C4-2B (cell line): ENCODE results near the gene ZCCHC13.
"Not testable (repeated sequence)": the region's sequence is repeated elsewhere in the genome, so short reads cannot be mapped to it uniquely, and the experiment has no call there.

ENCODE experiments used
- H3K27ac ChIP-seq: fragments of 450-650 bp; 2 replicates; pipeline ENCODE4 v1.5.1; 2017
- ZFX ChIP-seq: fragments of 450-650 bp; IDR thresholded peaks from 2 replicates; pipeline ENCODE4 v1.6.1; 2017
- TF ChIP-seq, protein P1 (sequence below): fragments of 450-650 bp; conservative IDR thresholded peaks from 2 replicates; pipeline ENCODE4 v1.5.1; 2017; ENCODE audit warnings: mild to moderate bottlenecking

Gene ZCCHC13

GRCh38 chrX:74325130-74326059, 21.4 kb downstream of the ZCCHC13 start:
- TF ChIP-seq ZFX = no peak
- TF ChIP-seq, protein P1, sequence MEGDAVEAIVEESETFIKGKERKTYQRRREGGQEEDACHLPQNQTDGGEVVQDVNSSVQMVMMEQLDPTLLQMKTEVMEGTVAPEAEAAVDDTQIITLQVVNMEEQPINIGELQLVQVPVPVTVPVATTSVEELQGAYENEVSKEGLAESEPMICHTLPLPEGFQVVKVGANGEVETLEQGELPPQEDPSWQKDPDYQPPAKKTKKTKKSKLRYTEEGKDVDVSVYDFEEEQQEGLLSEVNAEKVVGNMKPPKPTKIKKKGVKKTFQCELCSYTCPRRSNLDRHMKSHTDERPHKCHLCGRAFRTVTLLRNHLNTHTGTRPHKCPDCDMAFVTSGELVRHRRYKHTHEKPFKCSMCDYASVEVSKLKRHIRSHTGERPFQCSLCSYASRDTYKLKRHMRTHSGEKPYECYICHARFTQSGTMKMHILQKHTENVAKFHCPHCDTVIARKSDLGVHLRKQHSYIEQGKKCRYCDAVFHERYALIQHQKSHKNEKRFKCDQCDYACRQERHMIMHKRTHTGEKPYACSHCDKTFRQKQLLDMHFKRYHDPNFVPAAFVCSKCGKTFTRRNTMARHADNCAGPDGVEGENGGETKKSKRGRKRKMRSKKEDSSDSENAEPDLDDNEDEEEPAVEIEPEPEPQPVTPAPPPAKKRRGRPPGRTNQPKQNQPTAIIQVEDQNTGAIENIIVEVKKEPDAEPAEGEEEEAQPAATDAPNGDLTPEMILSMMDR = no peak
- H3K27ac ChIP-seq = no peak overlapping the region

DNA sequence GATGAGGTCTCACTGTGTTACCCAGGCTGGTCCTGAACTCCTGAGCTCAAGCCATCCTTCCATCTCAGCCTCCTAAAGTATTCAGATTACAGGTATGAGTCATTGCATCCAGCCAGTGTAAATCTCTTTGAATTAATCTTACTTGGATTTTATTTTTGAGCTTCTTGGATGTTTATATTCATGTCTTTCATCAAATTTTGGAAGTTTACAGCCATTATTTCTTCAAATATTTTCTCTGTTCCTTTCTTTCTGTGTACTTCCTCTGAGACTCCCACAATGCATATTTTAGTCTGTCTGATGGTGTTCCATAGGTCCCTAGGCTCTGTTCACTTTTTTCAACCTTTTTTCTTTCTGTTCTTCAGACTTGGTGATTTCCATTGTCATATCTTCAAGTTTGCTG, 34.9 kb downstream of the ZCCHC13 start:
- no peak for TF ChIP-seq ZFX
- TF ChIP-seq, protein P1 = no peak
- H3K27ac ChIP-seq = no peak overlapping the region

DNA sequence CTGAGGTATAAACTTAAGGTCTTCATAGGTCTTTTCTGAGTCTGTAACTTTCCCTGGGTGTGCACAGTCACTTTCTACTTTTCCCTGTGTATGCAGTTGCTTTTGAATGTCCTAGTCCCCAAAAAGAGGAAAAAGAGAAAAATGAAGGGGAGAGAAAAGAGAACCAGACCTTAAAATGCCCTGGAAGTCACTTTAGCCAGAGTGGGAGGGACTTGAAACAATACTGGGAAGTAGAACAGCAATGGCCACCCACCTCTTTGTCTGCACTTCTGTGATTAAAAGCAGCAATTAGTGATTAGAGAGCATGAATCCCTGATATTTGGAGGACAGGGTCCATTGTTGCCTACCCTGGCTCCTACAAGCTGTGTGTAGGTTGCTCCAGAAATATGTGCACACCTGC, 36.1 kb downstream of the ZCCHC13 start:
- no peak overlapping the region for H3K27ac ChIP-seq
- TF ChIP-seq ZFX = no peak
- TF ChIP-seq, protein P1 = no peak

DNA sequence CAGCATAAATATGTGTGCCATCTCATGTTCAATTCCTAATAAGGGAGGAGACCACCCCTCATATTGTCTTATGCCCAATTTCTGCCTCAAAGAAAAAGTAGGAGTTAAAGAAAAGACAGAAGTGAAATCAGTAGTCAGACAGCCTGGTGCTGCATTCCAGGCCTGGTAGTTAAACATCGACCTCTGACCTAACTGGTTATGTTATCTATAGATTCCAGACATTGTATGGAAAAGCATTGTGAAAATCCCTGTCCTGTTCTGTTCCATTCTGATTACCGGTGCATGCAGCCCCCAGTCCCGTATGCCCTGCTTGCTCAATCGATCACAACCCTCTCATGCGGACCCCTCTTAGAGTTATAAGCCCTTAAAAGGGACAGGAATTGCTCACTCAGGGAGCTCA, 38.2 kb downstream of the ZCCHC13 start:
- H3K27ac ChIP-seq = not testable (repeated sequence)

DNA sequence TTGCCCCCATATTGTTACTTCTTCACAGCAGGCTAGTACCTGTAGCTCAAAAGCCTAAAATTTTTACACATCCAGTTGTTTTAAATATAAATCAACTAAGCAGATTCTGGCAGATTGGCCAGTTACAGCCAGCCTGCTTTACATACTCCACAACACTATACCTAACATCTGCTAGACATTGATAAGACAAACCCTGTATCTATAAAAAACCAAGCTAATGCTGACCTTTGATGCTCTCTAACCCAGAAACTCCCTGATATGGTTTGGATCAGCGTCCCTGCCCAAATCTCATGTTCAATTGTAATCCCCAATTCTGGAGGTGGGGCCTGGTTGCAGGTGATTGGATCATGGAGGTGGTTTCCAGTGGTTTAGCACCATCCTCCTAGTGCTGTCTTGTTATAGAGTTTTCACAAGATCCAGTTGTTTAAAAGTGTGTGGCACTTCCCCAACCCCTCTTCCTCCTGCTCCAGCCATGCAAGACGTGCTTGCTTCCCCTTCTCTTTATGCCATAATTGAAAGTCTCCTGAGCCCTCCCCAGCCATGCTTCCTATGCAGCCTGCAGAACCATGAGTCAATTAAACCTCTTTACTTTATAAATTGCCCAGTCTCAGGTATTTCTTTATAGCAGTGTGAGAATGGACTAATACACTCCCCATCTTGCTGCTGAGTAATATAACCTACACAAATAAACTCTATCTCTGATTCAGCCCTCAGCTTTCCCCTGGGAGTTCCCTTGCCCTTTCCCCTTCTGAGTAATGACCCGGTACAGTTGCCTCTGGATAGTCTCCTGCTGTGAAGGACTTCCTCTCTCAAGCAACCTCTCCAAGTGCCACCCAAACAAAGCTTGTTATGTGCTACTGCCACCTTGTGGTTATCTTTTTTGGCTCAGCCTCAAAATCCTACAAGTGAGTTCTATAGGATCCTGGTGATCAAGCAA, 39.6 kb downstream of the ZCCHC13 start:
- TF ChIP-seq, protein P1 = peak; percentile 62
- TF ChIP-seq ZFX = no peak
- no peak overlapping the region for H3K27ac ChIP-seq

GRCh38 chrX:74344280-74344622, 40.3 kb downstream of the ZCCHC13 start:
- no peak overlapping the region for H3K27ac ChIP-seq
- no peak for TF ChIP-seq ZFX
- TF ChIP-seq, protein P1 = peak; percentile 37

DNA sequence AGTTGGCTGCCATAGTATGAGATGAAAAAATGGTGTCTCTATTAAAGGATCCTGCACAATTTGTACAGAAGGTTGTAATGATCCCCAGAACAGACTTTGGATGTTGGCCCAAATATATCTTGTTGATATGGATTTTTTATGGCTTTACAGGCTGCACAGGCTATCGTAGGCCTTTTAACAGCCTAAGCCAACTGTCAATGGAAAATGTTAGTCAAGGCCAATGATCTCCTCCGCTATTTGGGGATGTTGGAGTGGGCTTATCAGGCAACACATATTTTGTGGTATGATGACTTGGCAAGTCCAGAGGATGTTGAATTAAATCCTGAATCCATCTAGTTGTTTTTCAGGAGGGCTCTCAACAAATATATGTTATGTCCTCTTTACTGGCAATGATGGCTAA, 42.1 kb downstream of the ZCCHC13 start:
- TF ChIP-seq ZFX = no peak
- TF ChIP-seq, protein P1 = no peak
- H3K27ac ChIP-seq = no peak overlapping the region
